IMR-90 (cell line): Measurements from ENCODE around the gene RECK. TPM values are rescaled to one million over a fixed set of nuclear protein-coding genes. Genes with fewer than 3 reads are reported as not detected.

ENCODE experiments used
- ATAC-seq: fragments of 200-7000 bp; cut with Tn5 transposase; 2 replicates; pipeline ENCODE4 v1.9.1; 2020; ENCODE audit warnings: low read depth, mild to moderate bottlenecking, moderate library complexity
- BruUV-seq: library from RNA; stranded (reverse); fragments of 400-500 nt; replicated peaks from 2 replicates; lab custom pipeline; 2021; lab: Mats Ljungman, UMichigan
- CTCF ChIA-PET: fragments of 300-600 bp; formaldehyde crosslinking; extraction: SDS; loops from one replicate; lab custom pipeline; 2021; ENCODE audit warnings: antibody characterized with exemption; lab: Yijun Ruan, JAX
- POLR2A ChIA-PET: fragments of 300-600 bp; sonication (Branson Sonifier 250); formaldehyde crosslinking; loops from one replicate; lab custom pipeline; 2022; ENCODE audit warnings: antibody characterized with exemption; ENCODE audit not compliant: unreplicated experiment; lab: Charles Lee
- DNase-seq: peaks from one replicate; pipeline ENCODE4 v3.0.0; 2013
- H2AFZ ChIP-seq: replicated peaks from 2 replicates; pipeline ENCODE3; 2013; ENCODE audit warnings: low read length, mild to moderate bottlenecking; ENCODE audit not compliant: poor library complexity
- H2AK5ac ChIP-seq: 2 replicates; pipeline ENCODE4 v1.6.1; 2013; ENCODE audit warnings: low read depth, low read length, inconsistent platforms
- H2AK9ac ChIP-seq: replicated peaks from 2 replicates; pipeline ENCODE3; 2013; ENCODE audit warnings: mild to moderate bottlenecking, low read depth, low read length, moderate library complexity; ENCODE audit not compliant: poor library complexity
- H2BK120ac ChIP-seq: 2 replicates; pipeline ENCODE4 v1.6.1; 2013; ENCODE audit warnings: low read depth, low read length, inconsistent platforms
- H2BK15ac ChIP-seq: 3 replicates; pipeline ENCODE4 v1.6.1; 2013; ENCODE audit warnings: low read depth, low read length, inconsistent platforms
- H2BK20ac ChIP-seq: 2 replicates; pipeline ENCODE4 v1.6.1; 2013; ENCODE audit warnings: low read depth, mild to moderate bottlenecking, inconsistent platforms, low read length, moderate library complexity
- H2BK5ac ChIP-seq: 2 replicates; pipeline ENCODE4 v1.6.1; 2013; ENCODE audit warnings: mild to moderate bottlenecking, low read depth, low read length, inconsistent platforms; ENCODE audit not compliant: poor library complexity, severe bottlenecking
- H3K14ac ChIP-seq: replicated peaks from 2 replicates; pipeline ENCODE4 v1.6.1; 2013; ENCODE audit warnings: low read depth, low read length, inconsistent platforms
- H3K18ac ChIP-seq: 2 replicates; pipeline ENCODE4 v1.6.1; 2013; ENCODE audit warnings: low read depth, low read length, control low read depth
- H3K23ac ChIP-seq: 2 replicates; pipeline ENCODE4 v1.6.1; 2013; ENCODE audit warnings: low read depth, low read length, inconsistent platforms
- H3K27ac ChIP-seq: 2 replicates; pipeline ENCODE4 v1.5.1; 2013; ENCODE audit warnings: mild to moderate bottlenecking, control low read depth, low read length; ENCODE audit not compliant: insufficient read depth
- H3K27me3 ChIP-seq: 2 replicates; pipeline ENCODE4 v1.6.1; 2013; ENCODE audit warnings: low read length; ENCODE audit not compliant: control insufficient read depth, insufficient read depth
- H3K36me3 ChIP-seq: 2 replicates; pipeline ENCODE4 v1.6.1; 2013; ENCODE audit warnings: low read length, mixed read lengths; ENCODE audit not compliant: control insufficient read depth, insufficient read depth
- H3K4ac ChIP-seq: 2 replicates; pipeline ENCODE4 v1.6.1; 2013; ENCODE audit warnings: low read depth, low read length, inconsistent platforms
- H3K4me1 ChIP-seq: 2 replicates; pipeline ENCODE4 v1.6.1; 2013; ENCODE audit warnings: low read length, mixed read lengths; ENCODE audit not compliant: control insufficient read depth, insufficient read depth
- H3K4me2 ChIP-seq: 2 replicates; pipeline ENCODE4 v1.6.1; 2013; ENCODE audit warnings: low read depth, mild to moderate bottlenecking, control low read depth, low read length, moderate library complexity
- H3K4me3 ChIP-seq: 2 replicates; pipeline ENCODE4 v1.5.1; 2013; ENCODE audit warnings: low read depth, mild to moderate bottlenecking, control low read depth, low read length, moderate library complexity; ENCODE audit not compliant: insufficient read depth
- H3K56ac ChIP-seq: 2 replicates; pipeline ENCODE4 v1.6.1; 2013; ENCODE audit warnings: low read length, inconsistent platforms; ENCODE audit not compliant: insufficient read depth; ENCODE audit errors: extremely low read depth
- H3K79me1 ChIP-seq, 2 experiments: 2 replicates each; pipeline ENCODE4 v1.6.1; 2013; ENCODE audit warnings: low read length in 2 of 2, inconsistent platforms in 1 of 2, low read depth in 1 of 2
- H3K9ac ChIP-seq: 2 replicates; pipeline ENCODE4 v1.6.1; 2013; ENCODE audit warnings: low read depth, low read length, control low read depth
- H3K9me1 ChIP-seq: 2 replicates; pipeline ENCODE4 v1.6.1; 2013; ENCODE audit warnings: low read length, inconsistent platforms; ENCODE audit not compliant: insufficient read depth
- H3K9me3 ChIP-seq: 2 replicates; pipeline ENCODE4 v1.6.1; 2013; ENCODE audit warnings: low read length; ENCODE audit not compliant: control insufficient read depth, insufficient read depth
- H4K20me1 ChIP-seq: 2 replicates; pipeline ENCODE4 v1.6.1; 2013; ENCODE audit warnings: low read length, inconsistent platforms; ENCODE audit not compliant: insufficient read depth
- H4K5ac ChIP-seq: 2 replicates; pipeline ENCODE4 v1.6.1; 2013; ENCODE audit warnings: mild to moderate bottlenecking, low read depth, low read length, control low read depth
- H4K8ac ChIP-seq, 2 experiments: 2 replicates each; pipeline ENCODE4 v1.6.1; 2013; ENCODE audit warnings: low read depth in 2 of 2, low read length in 2 of 2, control low read depth in 1 of 2, inconsistent platforms in 1 of 2
- H4K91ac ChIP-seq: 2 replicates; pipeline ENCODE4 v1.6.1; 2013; ENCODE audit warnings: low read depth, low read length, inconsistent platforms; ENCODE audit not compliant: insufficient read depth
- BHLHE40 ChIP-seq: fragments of 150-350 bp; IDR thresholded peaks from 2 replicates; pipeline ENCODE4 v1.6.1; 2016; ENCODE audit warnings: mild to moderate bottlenecking, low read depth, low read length
- CEBPB ChIP-seq: IDR thresholded peaks from 2 replicates; pipeline ENCODE4 v1.6.1; 2012; ENCODE audit warnings: low read depth, low read length, improper control_type of control experiment
- CHD1 ChIP-seq: IDR thresholded peaks from 2 replicates; pipeline ENCODE4 v1.6.1; 2012; ENCODE audit warnings: low read depth, low read length, improper control_type of control experiment
- FOS ChIP-seq: fragments of 150-350 bp; IDR thresholded peaks from 2 replicates; pipeline ENCODE4 v1.6.1; 2016; ENCODE audit warnings: low read depth, low read length
- MAFK ChIP-seq: IDR thresholded peaks from 2 replicates; pipeline ENCODE4 v1.6.1; 2012; ENCODE audit warnings: low read depth, low read length, improper control_type of control experiment
- MAZ ChIP-seq: IDR thresholded peaks from 2 replicates; pipeline ENCODE4 v1.6.1; 2012; ENCODE audit warnings: low read depth, mild to moderate bottlenecking, low read length, improper control_type of control experiment, moderate library complexity, borderline replicate concordance
- MXI1 ChIP-seq: IDR thresholded peaks from 2 replicates; pipeline ENCODE4 v1.6.1; 2012; ENCODE audit warnings: low read depth, mild to moderate bottlenecking, low read length, moderate library complexity, borderline replicate concordance
- NFE2L2 ChIP-seq: fragments of 150-350 bp; IDR thresholded peaks from 2 replicates; pipeline ENCODE4 v1.6.1; 2016; ENCODE audit warnings: low read depth, mild to moderate bottlenecking, low read length
- POLR2A ChIP-seq: IDR thresholded peaks from 2 replicates; pipeline ENCODE4 v1.6.1; 2012; ENCODE audit warnings: mild to moderate bottlenecking, low read depth, low read length
- RAD21 ChIP-seq: IDR thresholded peaks from 2 replicates; pipeline ENCODE4 v1.6.1; 2012; ENCODE audit warnings: low read length, improper control_type of control experiment
- RCOR1 ChIP-seq: IDR thresholded peaks from 2 replicates; pipeline ENCODE4 v1.6.1; 2012; ENCODE audit warnings: mild to moderate bottlenecking, low read length, improper control_type of control experiment; ENCODE audit not compliant: insufficient replicate concordance
- RFX5 ChIP-seq: IDR thresholded peaks from 2 replicates; pipeline ENCODE4 v1.8.0; 2012; ENCODE audit warnings: low read depth, mild to moderate bottlenecking, low read length, moderate library complexity
- SMC3 ChIP-seq: fragments of 150-350 bp; IDR thresholded peaks from 2 replicates; pipeline ENCODE4 v1.6.1; 2016; ENCODE audit warnings: low read depth, mild to moderate bottlenecking, antibody characterized with exemption, low read length, moderate library complexity
- WGBS, 2 experiments: methylation state at CpG; one replicate each; pipeline versions ENCODE4 v1.1.5 to v1.1.7; 2013; ENCODE audit warnings: missing lambda C conversion rate in 2 of 2; ENCODE audit not compliant: insufficient read length in 1 of 2; ENCODE audit errors: extremely low coverage in 2 of 2; 5-methylcytosine and 5-hydroxymethylcytosine counted together
- dilution Hi-C: fragments of 300-500 bp; cut with HindIII; formaldehyde crosslinking; loops from one replicate; pipeline ENCODE4 v1.14.3; 2018; ENCODE audit warnings: low sequenced_read_pairs; ENCODE audit not compliant: unreplicated experiment
- in situ Hi-C: fragments of 300-500 bp; cut with MboI; formaldehyde crosslinking; loops from 3 replicates; pipeline ENCODE4 v1.14.3; 2019; ENCODE audit warnings: low sequenced_read_pairs, inconsistent platforms, mixed read lengths
- intact Hi-C: fragments of 100-400 bp; cut with micrococcal nuclease; formaldehyde crosslinking; loops from 2 replicates; pipeline ENCODE4 v1.10.0; 2022
- polyA plus RNA-seq, 3 experiments: library from polyadenylated mRNA; depleted of rRNA; stranded (reverse); fragments of >200 nt; gene quantifications; 2 replicates each; pipeline ENCODE4 v1.2.3, GENCODE V29; 2012; ENCODE audit warnings: low replicate concordance in 1 of 3
- total RNA-seq: library from RNA; depleted of rRNA; stranded (reverse); fragments of >200 nt; gene quantifications from 2 replicates; pipeline ENCODE4 v1.2.3, GENCODE V29; 2012
- TF ChIP-seq, protein P1 (sequence below): fragments of 150-350 bp; IDR thresholded peaks from 2 replicates; pipeline ENCODE4 v1.6.1; 2016; ENCODE audit warnings: low read depth, mild to moderate bottlenecking, low read length, moderate library complexity, borderline replicate concordance
- TF ChIP-seq, protein P2 (sequence below): fragments of 150-350 bp; IDR thresholded peaks from 2 replicates; pipeline ENCODE4 v1.6.1; 2017; ENCODE audit warnings: mild to moderate bottlenecking, antibody characterized with exemption, low read length, low read depth

RECK gene
- total and polyA plus RNA-seq, 2 of the 4 experiments (the other 2 are of a cell fraction): 23.5 to 44.0 TPM

DNA sequence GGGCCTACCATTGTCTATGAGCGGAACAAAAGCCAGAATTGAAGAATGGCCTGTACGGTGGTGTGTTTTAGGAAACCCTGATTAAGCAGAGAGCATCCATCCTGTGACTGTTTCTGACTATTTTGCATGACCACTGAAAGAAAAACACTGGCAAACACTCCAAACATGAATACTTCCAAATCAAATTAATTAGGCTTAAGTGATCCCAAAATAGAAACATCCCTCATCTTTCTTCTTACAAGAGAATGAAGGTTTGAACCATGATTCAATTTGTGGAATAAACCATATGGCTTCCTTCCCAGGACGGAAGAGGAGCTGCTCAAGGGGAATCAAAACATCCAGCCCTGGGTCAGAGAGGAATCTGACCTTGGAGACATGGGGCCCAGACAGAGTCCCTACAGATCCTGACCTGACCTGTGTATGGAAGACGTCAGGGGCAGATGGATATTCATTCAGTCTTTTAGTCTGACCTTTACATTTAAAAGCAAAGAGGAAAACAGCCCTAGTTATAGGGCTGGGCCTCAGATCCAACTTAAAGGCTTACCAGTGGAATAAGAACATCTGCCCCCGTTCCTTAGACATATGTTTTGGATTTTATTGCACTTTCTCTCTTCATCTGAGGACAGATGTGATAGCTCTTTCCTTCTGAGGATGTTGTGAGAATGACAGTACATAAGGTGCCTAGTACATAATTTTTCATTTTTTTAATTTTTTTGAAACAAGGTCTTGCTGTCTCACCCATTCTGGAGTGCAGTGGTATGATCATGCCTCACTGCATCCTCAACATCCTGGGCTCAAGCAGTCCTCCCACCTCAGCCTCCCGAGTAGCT is 17.6 kb upstream of the RECK start (continued):
- TF ChIP-seq RAD21: no peak
- TF ChIP-seq MAFK: no peak
- TF ChIP-seq CHD1: no peak

DNA sequence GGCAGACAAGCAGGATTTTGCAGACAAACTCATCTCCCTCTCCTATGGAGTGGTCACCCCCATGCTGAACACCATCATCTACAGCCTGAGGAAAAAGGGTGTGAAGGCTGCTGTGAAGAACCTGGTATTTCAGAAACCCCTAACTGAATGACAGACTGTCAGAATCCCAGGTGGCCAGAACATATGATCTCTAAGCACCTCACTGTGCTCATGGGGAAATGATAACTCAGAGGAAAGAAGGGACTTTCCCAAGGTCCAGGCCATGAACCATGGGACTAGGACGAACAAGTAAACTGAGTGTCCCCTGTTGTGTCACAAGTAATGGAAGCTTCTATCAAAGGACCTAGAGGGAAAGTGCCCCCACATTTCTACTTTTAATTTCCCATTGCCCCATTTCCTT is 14.7 kb upstream of the RECK start:
- Histone ChIP-seq H3K18ac (peak overlapping the region; percentile 50), H3K4me1 (peaks cover 26% of the 10 kb centered on the region), H3K79me1 (no peaks in the 10 kb centered on the region), H3K4me3 (no peak overlapping the region), H3K23ac (no peak overlapping the region; the same call in 1 of the 2 replicates), H3K27me3 (no peaks in the 10 kb centered on the region), H3K36me3 (no peaks in the 10 kb centered on the region), H2AFZ (no peak overlapping the region), H2BK5ac (no peak overlapping the region), H2BK120ac (peak overlapping the region; percentile 92), H2BK15ac (peak overlapping the region; percentile 99; the same call in 2 of the 3 replicates), H3K4ac (peak overlapping the region; percentile 82), H2BK20ac (peak overlapping the region; percentile 87), H4K20me1 (no peaks in the 10 kb centered on the region), H3K9me1 (peaks cover 10% of the 10 kb centered on the region), H2AK9ac (no peak overlapping the region), H3K9ac (no peak overlapping the region), H3K14ac (peak overlapping the region; percentile 77), H3K9me3 (no peaks in the 10 kb centered on the region), H3K56ac (no peak overlapping the region), H3K27ac (no peak overlapping the region), H4K8ac (peak overlapping the region; percentile 12 to 18; a peak in 2 of 4 replicates), H4K91ac (peak overlapping the region; percentile 86), H4K5ac (no peak overlapping the region; the same call in 1 of the 2 replicates), H2AK5ac (peak overlapping the region; percentile 99), H3K4me2 (no peak overlapping the region)
- intact Hi-C loops (loop anchor here (10.0 kb wide), 1 partner anchor 197 kb away; the partner anchor contains the start of genes FAM221B and TMEM8B), in situ Hi-C loops (no loop called here), dilution Hi-C loops (no loop called here)
- ChIA-PET CTCF (no interaction called here), POLR2A (no interaction called here)
- ATAC-seq: no peak
- DNase-seq: no peak
- BruUV-seq: no TSS peak
- WGBS, 2 experiments: 33% methylated on average over 1 of the region's 1 CpG; no CpG with 5 or more reads in 1 of the 2 experiments
- no peak for TF ChIP-seq MXI1
- no peak for TF ChIP-seq MAZ
- TF ChIP-seq BHLHE40: no peak
- TF ChIP-seq CHD1: no peak
- TF ChIP-seq RFX5: no peak
- no peak for TF ChIP-seq POLR2A
- no peak for TF ChIP-seq FOS
- no peak for TF ChIP-seq RCOR1
- TF ChIP-seq, protein P1, sequence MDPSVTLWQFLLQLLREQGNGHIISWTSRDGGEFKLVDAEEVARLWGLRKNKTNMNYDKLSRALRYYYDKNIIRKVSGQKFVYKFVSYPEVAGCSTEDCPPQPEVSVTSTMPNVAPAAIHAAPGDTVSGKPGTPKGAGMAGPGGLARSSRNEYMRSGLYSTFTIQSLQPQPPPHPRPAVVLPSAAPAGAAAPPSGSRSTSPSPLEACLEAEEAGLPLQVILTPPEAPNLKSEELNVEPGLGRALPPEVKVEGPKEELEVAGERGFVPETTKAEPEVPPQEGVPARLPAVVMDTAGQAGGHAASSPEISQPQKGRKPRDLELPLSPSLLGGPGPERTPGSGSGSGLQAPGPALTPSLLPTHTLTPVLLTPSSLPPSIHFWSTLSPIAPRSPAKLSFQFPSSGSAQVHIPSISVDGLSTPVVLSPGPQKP: no peak
- TF ChIP-seq MAFK: no peak
- no peak for TF ChIP-seq SMC3
- TF ChIP-seq, protein P2, sequence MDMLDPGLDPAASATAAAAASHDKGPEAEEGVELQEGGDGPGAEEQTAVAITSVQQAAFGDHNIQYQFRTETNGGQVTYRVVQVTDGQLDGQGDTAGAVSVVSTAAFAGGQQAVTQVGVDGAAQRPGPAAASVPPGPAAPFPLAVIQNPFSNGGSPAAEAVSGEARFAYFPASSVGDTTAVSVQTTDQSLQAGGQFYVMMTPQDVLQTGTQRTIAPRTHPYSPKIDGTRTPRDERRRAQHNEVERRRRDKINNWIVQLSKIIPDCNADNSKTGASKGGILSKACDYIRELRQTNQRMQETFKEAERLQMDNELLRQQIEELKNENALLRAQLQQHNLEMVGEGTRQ: no peak
- no peak for TF ChIP-seq CEBPB
- no peak for TF ChIP-seq NFE2L2
